Stimulated activated CD8-positive, alpha-beta memory T cell treated with anti-CD3 and anti-CD28 coated beads, Interleukin-4, amount 100 ng/mL, for 4 hours (primary cell): ENCODE data around the gene C1orf105.

Source experiments
- DNase-seq, 2 donors: peaks; one replicate each; pipeline ENCODE4 v3.0.0-alpha.2; 2020; ENCODE audit warnings: low read depth in 2 of 2, low spot score in 1 of 2

Gene C1orf105

DNA sequence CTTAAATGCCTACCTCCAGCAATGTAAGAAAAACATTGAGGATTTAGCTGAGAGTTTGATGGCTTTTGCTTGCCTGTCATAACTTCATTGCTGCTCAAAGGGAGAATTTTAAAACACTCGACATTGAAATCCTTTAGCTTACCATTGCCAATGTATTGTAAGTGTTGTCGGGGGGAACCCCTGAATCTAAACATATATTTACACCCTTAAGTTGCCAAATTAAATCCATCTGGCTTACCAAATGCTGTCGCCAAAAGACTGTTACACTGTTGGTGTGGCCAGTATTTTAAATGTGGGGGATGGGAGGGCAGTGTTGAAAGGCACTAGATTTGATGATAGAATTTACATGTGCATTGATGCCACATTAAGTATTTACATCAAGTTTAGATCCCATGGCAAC is 24.9 kb upstream of the C1orf105 start:
- DNase-seq, result no peak

DNA sequence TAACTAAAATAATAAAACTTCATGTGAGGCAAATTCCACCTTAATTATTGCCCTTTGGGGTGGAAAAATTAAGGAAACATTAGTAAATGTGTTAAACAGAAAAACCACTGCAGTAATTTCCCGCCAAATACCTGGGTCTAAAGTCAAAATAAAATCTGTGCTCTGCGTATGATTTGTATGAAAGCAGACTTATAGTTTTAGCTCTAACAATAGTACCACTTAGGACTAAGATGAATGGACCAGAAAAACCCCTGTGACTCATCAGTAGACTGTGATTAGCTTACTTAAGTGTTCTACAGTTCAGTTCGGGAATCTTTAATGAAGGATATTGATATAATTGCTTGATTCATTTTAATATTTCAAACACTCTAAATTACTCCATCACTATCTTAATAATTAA is 23.3 kb upstream of the C1orf105 start:
- no peak for DNase-seq

DNA sequence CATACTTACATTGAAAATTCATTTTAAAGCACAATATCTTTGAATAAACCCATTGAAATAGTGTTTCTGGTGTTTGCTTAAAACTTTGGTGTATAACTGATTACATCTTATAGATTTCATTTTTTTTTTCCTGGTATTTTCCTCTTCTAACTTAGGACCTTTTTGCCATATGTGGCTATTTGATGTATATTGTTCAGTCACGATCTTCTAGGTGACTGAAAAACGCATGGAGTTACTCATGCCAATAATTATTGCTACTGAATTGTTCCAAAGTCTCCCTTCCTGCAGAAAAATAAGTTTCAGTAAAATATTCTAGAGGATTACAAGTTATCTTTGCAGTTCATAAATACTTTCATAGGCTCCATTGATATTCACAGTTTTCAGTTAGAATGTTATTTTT is 22.9 kb upstream of the C1orf105 start:
- no peak for DNase-seq

DNA sequence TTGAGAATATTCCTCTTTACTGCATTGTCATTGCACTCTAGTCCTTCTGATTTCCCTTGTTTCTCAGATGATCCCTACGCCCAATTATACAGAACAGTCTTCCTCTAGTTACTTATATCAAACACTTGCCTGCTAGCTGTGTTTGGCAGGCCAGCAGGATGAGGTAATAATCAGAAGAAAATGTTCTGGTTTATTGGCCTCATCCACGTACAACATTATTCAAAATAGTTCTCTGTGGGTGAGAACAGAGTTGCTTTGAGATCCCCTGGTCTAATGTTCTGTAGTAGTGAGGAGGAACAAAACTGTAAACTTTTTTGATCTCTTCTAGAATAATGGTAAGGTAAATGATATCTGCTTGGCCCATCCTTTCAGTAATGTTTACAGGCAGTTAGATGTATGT is 22.3 kb upstream of the C1orf105 start:
- no peak for DNase-seq

DNA sequence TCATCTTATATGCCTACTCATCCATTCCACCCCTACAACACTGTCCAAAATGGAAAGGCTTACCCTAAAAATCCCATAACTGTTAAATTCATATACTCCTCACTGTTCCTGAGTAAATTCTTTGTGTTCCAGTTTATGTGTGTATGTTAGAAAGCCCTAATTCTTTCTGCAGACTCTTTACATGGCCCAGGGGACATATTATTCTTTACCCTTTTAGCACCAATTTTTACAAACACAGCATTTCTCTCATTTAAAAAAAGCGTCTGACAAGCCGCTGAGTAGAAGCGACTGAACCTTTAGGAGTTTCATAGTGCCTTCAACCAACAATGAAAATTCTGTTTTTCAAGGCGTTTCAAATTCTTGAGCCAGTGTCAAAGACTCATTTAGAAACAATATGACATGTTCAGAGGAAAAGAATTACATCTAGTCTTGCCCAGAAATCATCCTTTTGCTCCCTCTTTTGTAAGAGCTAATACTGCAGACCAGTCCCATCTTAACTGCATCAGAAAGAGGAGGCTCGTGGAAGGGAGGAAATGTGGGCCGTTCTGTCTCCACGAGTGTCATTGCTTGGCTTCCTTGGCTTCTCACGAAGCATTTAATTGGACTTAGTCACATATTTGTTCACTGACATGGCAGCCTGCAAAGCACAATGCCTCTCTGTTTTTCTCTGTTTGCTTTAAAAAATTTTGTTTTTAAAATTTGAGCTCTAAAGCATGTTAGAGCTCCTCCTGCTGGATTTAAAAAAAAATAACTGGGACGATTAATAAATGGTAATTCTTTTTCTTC is 21.3 kb upstream of the C1orf105 start:
- DNase-seq, result no peak

DNA sequence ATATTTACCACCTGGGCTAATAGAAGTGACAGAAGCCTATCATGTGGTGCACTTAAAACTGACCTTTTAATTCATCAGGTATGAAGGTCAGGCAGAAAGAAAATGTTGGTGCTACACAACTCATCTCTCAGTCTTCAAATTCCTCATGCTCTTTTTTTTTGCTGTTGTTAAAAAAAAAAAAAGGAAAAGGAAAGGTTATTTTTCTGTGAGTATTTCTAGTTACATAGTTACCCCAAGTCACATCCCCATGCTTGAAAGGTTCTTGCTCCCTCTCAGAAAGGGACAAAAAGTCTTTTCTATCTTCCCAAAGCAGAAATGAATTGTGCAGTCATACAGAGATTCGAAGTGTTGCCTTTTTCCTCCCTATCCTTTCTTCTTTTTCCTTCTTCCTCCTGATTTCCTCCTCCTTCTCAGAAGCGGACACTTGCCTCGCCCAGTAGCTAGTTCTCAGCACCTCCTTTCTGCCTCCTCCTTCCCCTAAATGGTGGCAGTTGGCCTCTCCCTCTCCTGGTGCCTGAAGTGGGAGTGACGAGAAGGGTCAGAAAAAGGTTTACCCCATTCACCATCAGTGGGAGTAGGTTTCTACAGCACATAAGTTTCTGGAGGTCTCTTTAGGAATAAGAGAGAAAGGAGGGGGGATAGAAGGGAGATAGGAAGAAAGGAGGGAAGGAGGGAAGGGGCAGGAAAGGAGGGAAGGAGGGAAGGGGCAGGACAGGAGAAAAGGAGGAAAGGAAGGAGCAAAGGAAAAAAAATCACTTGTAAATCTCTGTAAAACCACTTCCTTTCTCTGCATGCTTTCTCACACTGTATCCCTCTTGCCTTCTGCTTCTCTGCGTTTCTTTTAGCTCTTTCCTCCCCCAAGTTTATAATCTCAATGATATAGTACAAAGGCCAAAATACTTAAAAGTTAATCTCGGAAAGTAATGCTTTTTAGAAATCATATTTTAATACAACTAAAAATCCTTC is 20.4 kb upstream of the C1orf105 start:
- DNase-seq, result no peak

DNA sequence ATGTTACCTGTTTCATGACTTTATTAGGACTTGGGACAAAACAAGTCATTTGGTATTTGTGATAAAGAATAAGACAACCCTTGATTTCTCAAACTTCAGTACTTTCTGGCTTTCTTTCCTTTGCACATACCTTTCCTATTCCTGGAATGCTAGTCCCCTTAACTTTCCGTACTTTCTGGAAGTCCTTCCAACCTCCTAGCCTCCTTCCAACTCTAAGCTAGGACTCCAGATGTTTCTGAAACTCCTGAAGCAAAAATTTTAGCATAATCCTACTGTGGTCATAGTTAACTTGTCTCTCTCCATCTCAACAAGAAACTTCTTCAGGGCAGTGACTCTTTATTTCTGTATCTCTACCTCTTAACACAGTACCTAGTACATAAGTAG is 19.8 kb upstream of the C1orf105 start:
- no peak for DNase-seq

DNA sequence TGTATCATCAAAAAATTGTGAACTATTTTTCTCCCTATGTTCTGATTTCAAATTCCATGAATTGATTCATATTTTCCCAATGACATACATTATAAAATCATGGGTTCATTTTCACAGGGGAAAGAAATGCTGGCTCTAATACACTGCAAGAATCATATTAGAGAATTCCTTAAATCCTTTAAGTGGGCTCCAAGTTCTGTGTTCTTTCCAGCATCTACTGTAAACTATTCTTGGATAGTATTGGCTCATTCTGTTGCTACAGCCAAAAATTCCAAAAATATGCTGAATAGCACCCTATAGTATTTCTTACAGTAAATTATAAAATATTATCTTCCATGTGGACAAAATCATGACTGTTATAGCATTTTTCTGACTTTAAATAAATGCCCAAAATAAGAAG is 19.0 kb upstream of the C1orf105 start:
- DNase-seq, result no peak

DNA sequence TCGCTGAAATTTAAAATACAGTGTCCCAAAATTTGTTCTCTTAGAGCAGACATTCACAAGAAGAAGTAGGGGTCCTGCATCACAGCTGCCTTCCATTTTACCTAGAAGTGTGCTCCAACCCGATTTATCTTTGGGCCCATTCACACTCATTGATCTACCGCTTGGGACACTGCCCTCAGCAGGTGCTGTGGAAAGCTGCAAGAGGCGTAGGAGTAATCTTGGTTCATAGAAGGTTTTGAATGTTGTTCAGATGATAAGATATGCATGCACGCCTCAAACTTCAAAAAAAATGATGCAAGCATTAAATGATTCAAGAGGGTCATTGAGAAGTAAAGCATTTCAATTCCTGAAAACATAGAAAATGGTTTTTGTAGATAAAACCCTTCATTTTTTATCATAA is 18.6 kb upstream of the C1orf105 start:
- DNase-seq, result no peak

DNA sequence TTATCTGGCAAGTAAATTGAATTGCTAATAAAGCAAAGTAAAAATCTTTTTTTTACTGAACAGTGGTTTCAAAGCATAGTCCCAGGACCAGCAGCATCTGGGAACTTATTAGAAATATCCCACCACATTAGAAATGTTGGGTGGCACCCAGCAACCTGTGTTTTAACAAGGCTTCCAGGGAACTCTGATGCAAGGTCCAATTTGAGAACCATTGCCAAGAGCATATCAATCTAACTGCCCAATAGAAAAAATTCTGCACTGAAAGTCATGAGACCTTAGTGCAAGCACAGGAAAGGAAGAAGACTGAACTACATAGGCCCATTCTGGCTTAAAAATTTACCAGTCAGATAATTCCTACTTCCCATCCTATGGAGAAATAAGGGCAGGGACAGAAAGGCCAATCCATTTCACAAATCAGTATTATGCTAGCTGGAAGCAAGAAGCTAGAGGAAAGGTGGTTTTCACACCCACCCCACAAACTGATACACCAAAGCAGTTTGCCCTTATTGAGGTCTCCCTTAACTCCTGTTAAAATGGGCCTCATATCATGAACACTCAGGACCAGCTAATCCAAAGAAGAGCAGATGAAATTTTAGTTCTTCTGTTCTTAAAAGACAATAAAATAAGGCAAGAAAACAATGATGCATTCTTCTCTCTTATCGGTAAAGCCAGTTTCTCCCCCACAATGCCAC is 17.5 kb upstream of the C1orf105 start:
- DNase-seq, result no peak

DNA sequence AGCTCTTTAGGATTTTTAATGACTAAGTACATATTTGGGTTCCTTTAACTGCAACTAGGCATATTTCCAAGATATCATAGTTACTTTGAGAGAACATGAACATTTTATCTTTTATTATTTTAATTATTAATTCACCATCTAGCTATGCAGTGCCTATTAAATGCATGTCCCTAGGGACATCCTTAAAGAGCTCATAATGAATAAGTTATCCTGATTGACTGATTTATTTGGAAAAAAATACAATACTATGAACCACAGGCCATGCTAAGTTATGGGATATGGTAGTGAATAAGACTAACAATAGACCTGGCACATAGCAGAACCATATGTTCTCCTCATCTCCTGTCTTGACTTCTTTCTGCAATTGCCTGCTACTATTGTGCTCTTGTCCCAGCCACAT is 16.4 kb upstream of the C1orf105 start:
- DNase-seq, result no peak

DNA sequence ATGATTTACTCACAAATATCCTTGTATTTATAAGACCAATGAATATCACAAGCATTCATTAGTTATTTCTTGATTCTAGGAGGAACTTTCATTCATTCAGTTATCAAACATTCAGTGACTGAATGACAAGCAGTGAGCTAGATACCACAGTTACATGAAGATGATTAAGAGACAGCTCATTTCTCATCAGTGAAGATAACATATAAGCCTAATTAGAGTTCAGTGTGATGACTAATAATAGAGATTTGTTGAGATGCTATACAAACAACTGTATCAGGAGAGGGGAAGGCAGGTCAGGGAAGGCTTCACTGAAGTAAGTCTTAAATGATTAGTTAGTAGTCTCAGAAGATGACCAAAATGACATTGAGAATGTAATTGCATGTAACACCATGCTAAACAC is 14.6 kb upstream of the C1orf105 start:
- DNase-seq, result no peak

DNA sequence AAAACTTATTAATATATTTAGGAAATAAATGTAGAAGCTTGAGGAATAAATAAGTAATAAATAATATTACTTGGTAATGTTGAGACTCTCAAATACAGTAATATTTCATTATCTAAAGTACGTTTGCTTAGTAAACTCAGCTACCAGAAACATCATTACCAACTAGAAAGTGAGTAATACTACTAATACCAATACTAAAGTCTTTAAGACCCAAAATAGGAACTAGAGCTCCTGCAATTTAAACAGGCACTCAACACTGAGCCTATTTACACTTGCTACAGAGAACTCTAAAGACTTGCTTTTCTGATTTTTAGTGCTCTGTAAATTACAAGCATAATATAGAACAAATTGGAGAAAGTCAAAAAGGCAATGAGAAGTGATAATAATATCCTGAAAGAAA is 13.5 kb upstream of the C1orf105 start:
- no peak for DNase-seq

DNA sequence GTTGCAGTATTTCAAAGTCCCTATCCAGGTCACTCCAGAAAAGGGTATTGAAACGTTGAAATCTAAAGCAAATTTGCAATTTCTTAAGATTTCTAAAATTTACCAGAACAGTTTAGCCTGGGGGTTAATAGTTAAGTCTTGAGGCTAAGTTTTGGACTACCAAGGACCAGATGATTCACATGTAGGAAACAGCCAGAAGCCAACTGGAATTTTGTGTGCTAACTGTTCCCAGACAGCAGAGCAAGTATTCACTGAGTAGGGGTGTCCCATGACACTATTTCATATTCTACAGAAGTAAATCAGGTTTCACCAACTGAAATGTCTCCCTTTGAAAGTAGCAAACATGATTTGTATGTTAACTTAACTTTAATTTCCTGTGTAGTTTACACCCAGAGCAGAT is 11.5 kb upstream of the C1orf105 start:
- no peak for DNase-seq

DNA sequence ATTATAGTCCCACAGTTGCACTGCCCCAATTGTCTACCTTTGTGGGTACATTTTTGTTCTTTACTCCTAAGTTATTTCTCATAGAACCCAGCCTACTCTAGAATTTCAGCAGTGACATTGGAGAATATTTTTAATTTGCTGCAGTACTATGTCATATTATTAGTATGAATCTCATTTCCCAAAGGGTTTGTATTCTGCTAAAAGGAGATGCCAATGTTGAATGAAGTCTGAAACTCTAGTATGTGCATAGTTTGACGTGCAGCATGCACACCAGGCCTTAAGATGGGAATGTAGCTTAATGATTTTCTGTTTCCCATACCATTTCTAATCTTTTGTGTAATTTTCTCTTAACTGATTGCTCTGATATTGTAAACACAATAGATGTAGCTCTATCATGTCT is 10.5 kb upstream of the C1orf105 start:
- DNase-seq, result no peak

DNA sequence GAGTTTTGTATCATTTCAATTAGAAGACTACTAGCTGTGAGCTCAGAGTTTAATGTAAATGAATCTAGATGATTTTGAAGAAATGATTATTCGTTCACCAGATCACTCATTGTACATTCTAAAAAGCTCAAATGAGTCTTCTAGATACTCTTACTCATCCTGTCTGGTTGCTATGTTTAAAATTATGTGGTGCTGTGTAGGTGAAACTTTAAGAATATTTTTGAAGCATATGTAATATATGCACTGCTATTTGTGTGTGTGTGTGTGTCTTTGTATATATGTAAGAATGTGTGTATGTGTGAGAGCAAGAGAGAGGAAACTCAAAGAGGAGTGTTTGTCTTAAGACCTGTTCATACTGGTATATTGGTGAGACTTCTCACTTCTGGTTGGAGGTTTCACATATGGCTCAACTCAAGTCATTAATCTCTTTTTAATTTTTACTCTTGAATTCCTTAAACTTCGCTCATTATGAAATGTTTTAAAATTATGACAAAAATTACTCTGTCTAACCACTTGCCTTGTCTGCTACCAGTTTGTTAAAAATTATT is 8.6 kb upstream of the C1orf105 start:
- no peak for DNase-seq

DNA sequence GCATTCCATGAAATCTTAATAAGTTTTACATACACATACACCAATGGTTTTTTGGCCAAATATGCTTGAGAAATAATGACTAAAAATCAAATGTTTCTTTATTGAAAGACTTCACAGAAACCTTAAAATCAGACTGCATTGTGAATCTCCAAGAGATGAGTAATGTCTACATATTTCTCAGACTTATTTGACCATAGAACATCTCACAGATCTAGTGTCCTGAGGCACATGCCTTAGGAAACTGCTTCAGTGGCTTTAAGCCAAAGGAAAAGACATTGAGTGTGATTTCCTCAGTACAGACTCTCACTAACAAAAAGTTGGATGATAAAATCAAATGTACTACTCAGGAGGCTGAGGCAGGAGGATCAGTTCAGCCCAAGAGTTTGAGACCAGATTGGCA is 6.2 kb upstream of the C1orf105 start:
- DNase-seq, result no peak

DNA sequence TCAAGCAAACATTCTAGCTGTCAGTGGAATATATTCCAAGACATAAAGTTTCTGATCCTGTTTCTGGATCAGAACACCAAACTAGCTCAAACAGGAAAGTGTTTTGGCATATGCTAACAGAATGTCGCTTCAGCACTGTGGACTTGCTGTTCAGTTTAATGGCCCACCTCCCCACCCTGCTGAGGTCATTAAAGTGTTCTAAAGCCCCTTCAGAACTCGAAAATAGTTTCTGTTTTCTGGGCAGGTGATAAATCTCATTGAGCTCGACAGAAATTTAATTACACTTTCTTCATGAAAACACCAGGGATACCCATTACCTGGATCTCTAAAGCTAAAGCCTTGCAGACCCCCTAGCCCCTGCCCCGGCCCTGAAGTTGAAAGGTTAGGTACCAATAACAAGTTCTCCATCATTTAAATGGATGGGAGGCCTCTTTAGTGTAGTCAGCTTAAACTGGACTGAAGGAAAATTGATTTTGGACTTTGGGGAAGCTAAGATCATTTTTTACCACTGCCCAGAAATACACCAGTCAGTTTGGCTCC is 3.9 kb upstream of the C1orf105 start:
- DNase-seq, result no peak

DNA sequence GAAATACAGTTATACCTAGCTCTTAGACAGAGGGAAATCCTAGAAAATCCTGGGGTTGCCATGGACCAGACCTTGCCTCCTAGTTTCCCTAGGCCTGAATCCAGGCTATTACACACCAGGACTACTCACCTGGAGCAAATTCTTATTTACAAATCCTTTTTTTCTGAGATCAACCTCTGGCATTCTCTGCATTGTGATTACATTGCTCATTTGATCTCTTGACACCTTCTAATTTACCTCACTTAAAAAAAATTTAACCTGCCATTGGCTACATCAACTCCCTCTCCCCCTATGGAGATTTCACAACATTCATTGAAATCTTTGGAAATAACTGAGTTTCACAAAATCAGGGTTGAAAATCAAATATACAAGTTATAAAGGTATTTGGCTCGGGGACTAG is 2.9 kb upstream of the C1orf105 start:
- DNase-seq, result no peak

DNA sequence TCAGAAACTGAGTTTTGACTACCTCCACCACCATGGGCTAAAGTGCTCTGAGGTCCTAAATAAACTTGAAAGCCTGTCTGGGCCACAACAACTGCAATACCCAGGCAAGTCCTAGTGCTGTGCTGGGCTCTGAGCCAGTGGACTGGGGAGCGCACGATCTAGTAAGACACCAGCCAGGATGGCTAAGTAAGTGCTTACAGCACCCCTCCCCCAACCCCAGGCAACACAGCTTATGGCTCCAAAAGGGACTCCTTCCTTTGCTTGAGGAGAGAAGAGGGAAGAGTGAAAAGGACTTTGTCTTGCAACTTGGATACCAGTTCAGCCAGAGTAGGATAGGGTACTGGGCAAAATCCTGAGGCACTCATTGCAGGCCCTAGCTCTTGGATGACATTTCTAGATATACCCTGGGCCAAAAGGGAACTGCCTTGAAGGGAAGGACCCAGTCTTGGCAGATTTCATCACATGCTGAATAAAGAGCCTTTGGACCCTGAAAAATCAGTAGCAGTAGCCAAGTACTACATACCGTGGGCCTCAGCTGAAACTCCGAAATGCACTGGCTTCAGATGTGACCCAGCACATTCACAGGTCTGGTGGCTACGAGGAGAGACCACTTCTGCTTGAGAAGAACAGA is 1.6 kb downstream of the C1orf105 start:
- DNase-seq, result no peak

DNA sequence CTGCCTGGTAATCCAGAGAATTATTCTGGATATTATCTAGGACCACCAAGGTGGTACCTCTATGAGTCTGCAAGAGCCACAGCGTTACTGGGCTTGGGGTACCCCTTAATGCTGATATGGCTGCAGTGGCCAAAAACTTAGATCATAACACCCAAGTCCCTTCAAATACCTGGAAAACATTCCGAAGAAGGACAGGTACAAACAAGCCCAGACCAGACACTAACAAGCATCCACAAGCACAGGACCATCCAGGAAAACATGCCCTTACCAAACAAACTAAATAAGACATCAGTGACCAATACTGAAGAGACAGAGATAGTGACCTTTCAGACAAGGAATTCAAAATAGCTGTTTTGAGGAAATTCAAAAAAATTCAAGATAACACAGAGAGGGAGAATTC is 2.9 kb downstream of the C1orf105 start:
- no peak for DNase-seq
